ENCODE data around the gene HAPSTR1. TPM values are rescaled to one million over a fixed set of nuclear protein-coding genes. Genes with fewer than 3 reads are reported as not detected.
"Not testable (repeated sequence)": the region's sequence is repeated elsewhere in the genome, so short reads cannot be mapped to it uniquely, and the experiment has no call there.

The HAPSTR1 gene, protein sequence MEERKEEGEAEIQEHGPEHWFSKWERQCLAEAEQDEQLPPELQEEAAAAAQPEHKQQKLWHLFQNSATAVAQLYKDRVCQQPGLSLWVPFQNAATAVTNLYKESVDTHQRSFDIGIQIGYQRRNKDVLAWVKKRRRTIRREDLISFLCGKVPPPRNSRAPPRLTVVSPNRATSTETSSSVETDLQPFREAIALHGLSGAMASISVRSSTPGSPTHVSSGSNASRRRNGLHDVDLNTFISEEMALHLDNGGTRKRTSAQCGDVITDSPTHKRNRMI
- 51.7 TPM for total RNA-seq

DNA sequence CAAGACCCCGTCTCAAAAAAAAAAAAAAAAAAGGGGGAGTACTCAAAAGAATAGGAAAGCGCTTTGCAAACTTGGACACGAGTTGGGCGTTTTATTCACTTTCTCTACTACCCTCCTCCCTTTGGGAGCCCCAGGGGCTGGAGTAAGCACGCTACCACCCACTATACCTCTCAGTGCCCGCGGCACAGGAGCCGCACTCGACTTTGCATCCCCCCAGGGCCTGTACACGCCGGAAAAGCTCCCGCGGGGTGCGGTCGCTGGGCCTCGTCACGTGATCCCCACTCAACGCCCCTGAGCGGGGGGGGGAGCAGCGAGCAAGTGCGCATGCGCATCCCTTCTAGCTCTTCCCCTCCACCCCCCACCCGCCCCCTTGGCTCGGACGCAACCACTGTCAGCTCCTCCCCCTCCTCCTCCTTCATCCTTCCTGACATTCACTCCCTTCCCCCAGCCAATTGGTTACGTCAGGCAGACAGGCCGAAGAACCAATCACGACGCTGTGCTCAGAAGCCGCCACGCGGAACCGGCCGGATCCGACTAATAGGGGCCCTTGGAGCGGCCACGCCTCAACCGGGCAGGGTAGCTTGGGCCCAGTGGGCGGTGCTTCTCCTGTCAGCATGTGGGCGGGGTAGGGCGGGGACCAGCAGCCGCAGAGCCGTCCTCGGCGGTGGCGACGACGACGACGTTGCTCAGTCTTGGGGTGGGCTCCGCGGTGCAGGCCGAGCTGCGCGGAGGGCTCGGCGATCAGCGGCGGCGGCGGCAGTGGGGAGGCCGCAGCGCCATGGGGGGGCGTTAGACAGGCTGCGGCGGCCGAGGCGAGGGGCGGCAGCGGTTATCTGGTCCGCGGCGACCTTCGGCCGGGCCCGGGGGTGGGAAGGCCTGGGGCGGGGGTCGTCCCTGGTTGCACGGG, at the start of gene HAPSTR1:
HAPSTR1 (plus strand) TSS at position 685 of the 907 bp plus-strand sequence. CDS start 401 bp downstream, outside the sequence.
- Histone ChIP-seq H3K27ac (ENCODE audit: low read depth, low read length) (peak within 1 kb of the TSS; percentile 97), H3K27me3 (ENCODE audit: control insufficient read depth in 3 of 3, insufficient read depth in 3 of 3, low read length in 3 of 3) (no peaks in the 10 kb centered on the region), H3K4me3 (ENCODE audit: low read length in 3 of 3) (peak within 1 kb of the TSS; percentile 87 to 93 (median 87)), H3K9me3 (ENCODE audit: control insufficient read depth in 3 of 3, low read length in 3 of 3) (no peaks in the 10 kb centered on the region), H3K4me1 (ENCODE audit: control insufficient read depth in 3 of 3, insufficient read depth in 3 of 3, low read length in 3 of 3) (peaks cover 29 to 40% (median 37%) of the 10 kb centered on the region in 3 donors), H3K36me3 (ENCODE audit: control insufficient read depth in 3 of 3, insufficient read depth in 3 of 3, low read length in 3 of 3) (peaks cover 3 to 7% (median 4%) of the 10 kb centered on the region in 3 donors), H3K9ac (ENCODE audit: low read depth in 1 of 3, low read length in 3 of 3) (peak within 1 kb of the TSS; percentile 95 to 99 (median 96))

- Histone ChIP-seq H3K9me3 (ENCODE audit: control insufficient read depth in 3 of 3, low read length in 3 of 3) (peaks cover 0 to 2% (median 0%) of the 10 kb centered on the region in 3 donors), H3K4me1 (ENCODE audit: control insufficient read depth in 3 of 3, insufficient read depth in 3 of 3, low read length in 3 of 3) (peaks cover 6 to 8% (median 6%) of the 10 kb centered on the region in 3 donors), H3K4me3 (ENCODE audit: low read length in 3 of 3) (peak overlapping the region in 1 of 3 donors; percentile 6), H3K27me3 (ENCODE audit: control insufficient read depth in 3 of 3, insufficient read depth in 3 of 3, low read length in 3 of 3) (no peaks in the 10 kb centered on the region), H3K9ac (ENCODE audit: low read depth in 1 of 3, low read length in 3 of 3) (no peak overlapping the region), H3K27ac (ENCODE audit: low read depth, low read length) (no peak overlapping the region), H3K36me3 (ENCODE audit: control insufficient read depth in 3 of 3, insufficient read depth in 3 of 3, low read length in 3 of 3) (no peaks in the 10 kb centered on the region)
These were observed 48.9 kb upstream of the HAPSTR1 start for GRCh38 chr16:9042533-9042932.

DNA sequence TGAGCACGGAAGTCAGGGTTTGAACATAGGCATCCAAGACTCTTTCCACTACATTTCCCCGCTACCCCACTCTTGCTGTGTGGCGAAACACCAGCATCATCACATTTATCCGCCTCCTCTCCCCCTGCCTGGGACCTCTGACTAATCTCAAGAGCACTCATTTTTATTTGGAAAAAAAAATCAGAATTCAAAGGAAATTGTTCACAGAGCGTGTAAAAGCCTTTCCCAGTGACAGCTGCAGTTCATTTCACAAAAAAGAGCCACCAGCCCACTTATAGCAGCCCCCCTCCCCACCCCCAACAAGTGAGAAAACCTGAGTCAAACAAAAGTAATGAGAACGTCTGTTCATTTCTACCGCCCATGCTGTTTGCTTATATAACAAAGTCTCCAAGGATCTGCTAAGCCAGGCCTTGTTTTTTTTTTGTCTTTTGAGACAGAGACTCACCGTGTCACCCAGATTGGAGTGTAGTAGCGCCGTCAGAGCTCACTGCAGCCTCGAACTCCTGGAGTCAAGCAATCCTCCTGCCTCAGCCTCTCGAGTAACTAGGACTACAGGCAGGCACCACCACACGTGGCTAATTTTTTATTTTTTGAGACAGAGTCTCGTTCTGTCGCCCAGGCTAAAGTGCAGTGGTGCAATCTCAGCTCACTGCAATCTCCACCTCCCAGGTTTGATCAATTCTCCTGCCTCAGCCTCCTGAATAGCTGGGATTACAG, 48.3 kb upstream of the HAPSTR1 start:
- no peaks in the 10 kb centered on the region for H3K27me3 ChIP-seq (ENCODE audit: control insufficient read depth in 3 of 3, insufficient read depth in 3 of 3, low read length in 3 of 3)
- H3K4me1 ChIP-seq (ENCODE audit: control insufficient read depth in 3 of 3, insufficient read depth in 3 of 3, low read length in 3 of 3): peaks cover 10 to 13% (median 11%) of the 10 kb centered on the region in 3 donors
- H3K27ac ChIP-seq (ENCODE audit: low read depth, low read length): no peak overlapping the region
- no peaks in the 10 kb centered on the region for H3K36me3 ChIP-seq (ENCODE audit: control insufficient read depth in 3 of 3, insufficient read depth in 3 of 3, low read length in 3 of 3)
- H3K9me3 ChIP-seq (ENCODE audit: control insufficient read depth in 3 of 3, low read length in 3 of 3): peaks cover 0 to 2% (median 0%) of the 10 kb centered on the region in 3 donors
- H3K9ac ChIP-seq (ENCODE audit: low read depth in 1 of 3, low read length in 3 of 3): no peak overlapping the region
- no peak overlapping the region for H3K4me3 ChIP-seq (ENCODE audit: low read length in 3 of 3)

DNA sequence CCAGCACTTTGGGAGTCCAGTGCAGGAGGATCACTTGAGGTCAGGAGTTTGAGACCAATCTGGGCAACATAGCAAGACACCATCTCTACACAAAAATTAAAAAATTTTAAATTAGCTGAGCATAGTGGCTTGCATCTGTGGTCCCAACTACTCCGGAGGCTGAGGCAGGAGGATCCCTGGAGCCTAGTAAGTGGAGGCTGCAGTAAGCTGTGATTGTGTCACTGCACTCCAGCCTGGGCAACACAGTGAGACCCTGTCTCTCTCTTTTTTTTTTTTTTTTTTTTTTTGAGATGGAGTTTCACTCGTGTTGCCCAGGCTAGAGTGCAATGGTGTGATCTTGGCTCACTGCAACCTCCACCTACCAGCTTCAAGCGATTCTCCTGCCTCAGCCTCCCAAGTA, 45.9 kb upstream of the HAPSTR1 start:
- H3K4me3 ChIP-seq (ENCODE audit: low read length in 3 of 3); H3K27me3 ChIP-seq (ENCODE audit: control insufficient read depth in 3 of 3, insufficient read depth in 3 of 3, low read length in 3 of 3); H3K9ac ChIP-seq (ENCODE audit: low read depth in 1 of 3, low read length in 3 of 3); H3K9me3 ChIP-seq (ENCODE audit: control insufficient read depth in 3 of 3, low read length in 3 of 3); H3K36me3 ChIP-seq (ENCODE audit: control insufficient read depth in 3 of 3, insufficient read depth in 3 of 3, low read length in 3 of 3); H3K27ac ChIP-seq (ENCODE audit: low read depth, low read length): not testable (repeated sequence)
- H3K4me1 ChIP-seq (ENCODE audit: control insufficient read depth in 3 of 3, insufficient read depth in 3 of 3, low read length in 3 of 3): peaks cover 13 to 17% (median 15%) of the 10 kb centered on the region in 3 donors

DNA sequence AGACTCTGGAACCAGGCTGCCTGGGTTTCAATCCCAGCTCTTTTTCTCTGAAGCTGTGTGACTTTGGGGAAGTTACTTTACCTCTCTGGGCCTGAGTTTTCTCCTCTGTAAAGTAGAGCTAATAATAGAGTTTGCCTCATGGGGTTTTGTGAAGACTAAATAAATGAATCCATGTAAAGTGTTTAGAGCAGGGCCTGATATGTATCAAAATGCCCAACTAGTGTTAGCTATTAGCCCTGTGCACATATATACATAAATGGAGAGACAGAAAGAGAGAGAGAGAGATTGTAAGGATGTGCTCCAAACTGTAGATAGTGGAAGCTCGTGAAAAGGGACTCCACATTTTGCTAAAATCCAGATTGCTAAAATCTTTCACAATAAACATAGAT, 44.8 kb upstream of the HAPSTR1 start:
- no peak overlapping the region for H3K9ac ChIP-seq (ENCODE audit: low read depth in 1 of 3, low read length in 3 of 3)
- no peaks in the 10 kb centered on the region for H3K36me3 ChIP-seq (ENCODE audit: control insufficient read depth in 3 of 3, insufficient read depth in 3 of 3, low read length in 3 of 3)
- no peak overlapping the region for H3K27ac ChIP-seq (ENCODE audit: low read depth, low read length)
- peaks cover 13 to 17% (median 15%) of the 10 kb centered on the region in 3 donors for H3K4me1 ChIP-seq (ENCODE audit: control insufficient read depth in 3 of 3, insufficient read depth in 3 of 3, low read length in 3 of 3)
- no peaks in the 10 kb centered on the region for H3K27me3 ChIP-seq (ENCODE audit: control insufficient read depth in 3 of 3, insufficient read depth in 3 of 3, low read length in 3 of 3)
- H3K9me3 ChIP-seq (ENCODE audit: control insufficient read depth in 3 of 3, low read length in 3 of 3): peaks cover 0 to 2% (median 0%) of the 10 kb centered on the region in 3 donors
- H3K4me3 ChIP-seq (ENCODE audit: low read length in 3 of 3): no peak overlapping the region

DNA sequence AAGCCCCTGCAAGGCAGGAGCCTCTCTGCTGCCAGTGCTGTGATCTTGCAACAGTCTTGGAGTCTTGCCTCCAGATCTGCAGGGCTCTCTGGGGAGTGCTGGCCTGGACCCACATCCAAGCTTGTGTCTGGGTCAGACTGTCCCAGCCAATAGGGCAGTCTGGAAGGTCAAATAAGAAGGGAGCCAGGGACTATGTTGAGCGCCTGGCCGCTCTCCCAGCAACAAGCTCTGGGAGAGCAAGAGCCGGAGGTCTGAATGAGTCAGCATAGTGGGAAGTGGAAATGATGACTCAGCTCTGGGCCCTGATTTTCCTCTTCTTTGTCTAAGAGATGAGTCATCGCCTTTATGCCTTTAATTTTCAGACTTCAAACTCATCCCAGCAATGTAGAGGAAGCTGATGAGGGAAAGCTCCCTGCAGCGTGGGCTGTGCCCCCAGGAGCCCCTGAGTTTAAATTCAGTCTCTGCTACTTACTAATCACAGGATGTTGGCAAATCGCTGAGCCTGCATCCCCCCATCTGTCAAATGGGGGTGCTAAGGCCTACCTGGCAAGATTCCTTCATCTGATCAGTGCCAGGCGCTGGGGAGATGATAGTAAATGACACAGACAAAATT, 43.6 kb upstream of the HAPSTR1 start:
- Histone ChIP-seq H3K27ac (ENCODE audit: low read depth, low read length) (peak overlapping the region; percentile 91), H3K27me3 (ENCODE audit: control insufficient read depth in 3 of 3, insufficient read depth in 3 of 3, low read length in 3 of 3) (no peaks in the 10 kb centered on the region), H3K9me3 (ENCODE audit: control insufficient read depth in 3 of 3, low read length in 3 of 3) (no peaks in the 10 kb centered on the region), H3K4me3 (ENCODE audit: low read length in 3 of 3) (peak overlapping the region in 1 of 3 donors; percentile 35), H3K4me1 (ENCODE audit: control insufficient read depth in 3 of 3, insufficient read depth in 3 of 3, low read length in 3 of 3) (peaks cover 14 to 17% (median 15%) of the 10 kb centered on the region in 3 donors), H3K9ac (ENCODE audit: low read depth in 1 of 3, low read length in 3 of 3) (peak overlapping the region; percentile 28 to 57 (median 33)), H3K36me3 (ENCODE audit: control insufficient read depth in 3 of 3, insufficient read depth in 3 of 3, low read length in 3 of 3) (no peaks in the 10 kb centered on the region)

DNA sequence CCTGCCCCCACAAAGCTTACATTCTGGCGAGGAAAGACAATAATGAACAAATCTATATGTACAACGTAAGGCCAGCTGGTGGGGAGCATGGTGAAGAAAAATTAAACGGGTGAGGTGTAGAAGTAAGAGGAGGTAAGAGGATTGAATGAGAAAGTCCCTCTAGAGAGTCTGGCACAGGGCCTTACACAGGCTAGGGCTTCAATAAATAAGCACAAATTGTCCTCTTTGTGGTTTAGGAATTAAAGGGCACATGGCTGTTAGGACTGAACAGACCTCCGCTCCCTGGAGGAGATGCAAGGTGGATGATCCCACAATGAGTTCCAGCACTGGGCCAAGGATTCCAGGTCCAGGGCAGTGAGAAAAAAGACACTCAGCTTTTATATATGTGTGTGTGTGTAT, 43.1 kb upstream of the HAPSTR1 start:
- H3K9ac ChIP-seq (ENCODE audit: low read depth in 1 of 3, low read length in 3 of 3): peak overlapping the region; percentile 28 to 57 (median 33)
- H3K9me3 ChIP-seq (ENCODE audit: control insufficient read depth in 3 of 3, low read length in 3 of 3): no peaks in the 10 kb centered on the region
- H3K4me3 ChIP-seq (ENCODE audit: low read length in 3 of 3): peak overlapping the region in 1 of 3 donors; percentile 35
- no peaks in the 10 kb centered on the region for H3K27me3 ChIP-seq (ENCODE audit: control insufficient read depth in 3 of 3, insufficient read depth in 3 of 3, low read length in 3 of 3)
- peak overlapping the region; percentile 91 for H3K27ac ChIP-seq (ENCODE audit: low read depth, low read length)
- H3K4me1 ChIP-seq (ENCODE audit: control insufficient read depth in 3 of 3, insufficient read depth in 3 of 3, low read length in 3 of 3): peaks cover 19 to 22% (median 19%) of the 10 kb centered on the region in 3 donors
- no peaks in the 10 kb centered on the region for H3K36me3 ChIP-seq (ENCODE audit: control insufficient read depth in 3 of 3, insufficient read depth in 3 of 3, low read length in 3 of 3)

- peaks cover 23 to 27% (median 25%) of the 10 kb centered on the region in 3 donors for H3K4me1 ChIP-seq (ENCODE audit: control insufficient read depth in 3 of 3, insufficient read depth in 3 of 3, low read length in 3 of 3)
- H3K27ac ChIP-seq (ENCODE audit: low read depth, low read length): no peak overlapping the region
- no peaks in the 10 kb centered on the region for H3K36me3 ChIP-seq (ENCODE audit: control insufficient read depth in 3 of 3, insufficient read depth in 3 of 3, low read length in 3 of 3)
- H3K9ac ChIP-seq (ENCODE audit: low read depth in 1 of 3, low read length in 3 of 3): no peak overlapping the region
- no peaks in the 10 kb centered on the region for H3K9me3 ChIP-seq (ENCODE audit: control insufficient read depth in 3 of 3, low read length in 3 of 3)
- H3K4me3 ChIP-seq (ENCODE audit: low read length in 3 of 3): no peak overlapping the region
- H3K27me3 ChIP-seq (ENCODE audit: control insufficient read depth in 3 of 3, insufficient read depth in 3 of 3, low read length in 3 of 3): no peaks in the 10 kb centered on the region
These were observed 42.2 kb upstream of the HAPSTR1 start for GRCh38 chr16:9049241-9049640.

- Histone ChIP-seq H3K9ac (ENCODE audit: low read depth in 1 of 3, low read length in 3 of 3) (no peak overlapping the region), H3K4me3 (ENCODE audit: low read length in 3 of 3) (no peak overlapping the region), H3K36me3 (ENCODE audit: control insufficient read depth in 3 of 3, insufficient read depth in 3 of 3, low read length in 3 of 3) (no peaks in the 10 kb centered on the region), H3K4me1 (ENCODE audit: control insufficient read depth in 3 of 3, insufficient read depth in 3 of 3, low read length in 3 of 3) (peaks cover 25 to 32% (median 27%) of the 10 kb centered on the region in 3 donors), H3K9me3 (ENCODE audit: control insufficient read depth in 3 of 3, low read length in 3 of 3) (no peaks in the 10 kb centered on the region), H3K27me3 (ENCODE audit: control insufficient read depth in 3 of 3, insufficient read depth in 3 of 3, low read length in 3 of 3) (no peaks in the 10 kb centered on the region), H3K27ac (ENCODE audit: low read depth, low read length) (no peak overlapping the region)
These were observed 41.2 kb upstream of the HAPSTR1 start for GRCh38 chr16:9050102-9050830.

Measured in skeletal muscle tissue (tissue), 4 donors.